OCI-LY3 (cell line): ENCODE results near the gene MICALL2.

Experiments
- EZH2phosphoT487 ChIP-seq: fragments of 200-600 bp; shearing (Covaris generic); IDR thresholded peaks from 2 replicates; pipeline ENCODE4 v1.6.1; 2018; ENCODE audit warnings: antibody characterized with exemption, mixed run types, low read depth
- TF ChIP-seq, protein P1 (sequence below): fragments of 200-600, 300-600 bp; sonication (generic); IDR thresholded peaks from 2 replicates; pipeline ENCODE4 v1.5.1; 2014; ENCODE audit warnings: antibody characterized with exemption, low read length, low read depth

DNA sequence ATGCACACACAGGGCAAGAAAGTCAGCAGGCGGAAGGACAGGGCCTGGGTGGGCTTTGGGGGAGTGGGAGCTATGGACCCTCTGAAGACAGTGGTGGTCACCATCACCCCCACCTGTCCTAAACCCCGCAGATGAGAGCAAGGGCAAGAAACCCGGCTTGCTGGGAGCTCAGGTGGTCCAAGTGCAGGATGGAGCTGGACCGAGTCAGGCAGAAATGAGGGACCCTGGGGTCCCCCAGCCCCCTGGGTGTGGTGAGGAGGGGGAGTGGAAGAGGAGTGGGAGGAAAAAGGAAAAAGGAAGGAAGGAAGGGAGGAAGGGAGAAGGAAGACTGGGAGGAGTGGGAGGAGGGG is 54.8 kb downstream of the MICALL2 start:
- TF ChIP-seq, protein P1, sequence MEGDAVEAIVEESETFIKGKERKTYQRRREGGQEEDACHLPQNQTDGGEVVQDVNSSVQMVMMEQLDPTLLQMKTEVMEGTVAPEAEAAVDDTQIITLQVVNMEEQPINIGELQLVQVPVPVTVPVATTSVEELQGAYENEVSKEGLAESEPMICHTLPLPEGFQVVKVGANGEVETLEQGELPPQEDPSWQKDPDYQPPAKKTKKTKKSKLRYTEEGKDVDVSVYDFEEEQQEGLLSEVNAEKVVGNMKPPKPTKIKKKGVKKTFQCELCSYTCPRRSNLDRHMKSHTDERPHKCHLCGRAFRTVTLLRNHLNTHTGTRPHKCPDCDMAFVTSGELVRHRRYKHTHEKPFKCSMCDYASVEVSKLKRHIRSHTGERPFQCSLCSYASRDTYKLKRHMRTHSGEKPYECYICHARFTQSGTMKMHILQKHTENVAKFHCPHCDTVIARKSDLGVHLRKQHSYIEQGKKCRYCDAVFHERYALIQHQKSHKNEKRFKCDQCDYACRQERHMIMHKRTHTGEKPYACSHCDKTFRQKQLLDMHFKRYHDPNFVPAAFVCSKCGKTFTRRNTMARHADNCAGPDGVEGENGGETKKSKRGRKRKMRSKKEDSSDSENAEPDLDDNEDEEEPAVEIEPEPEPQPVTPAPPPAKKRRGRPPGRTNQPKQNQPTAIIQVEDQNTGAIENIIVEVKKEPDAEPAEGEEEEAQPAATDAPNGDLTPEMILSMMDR, result no peak
- no peak for TF ChIP-seq EZH2phosphoT487
